Endothelial cell of umbilical vein (primary cell): Measurements from ENCODE around the gene MID2. TPM values are rescaled to one million over a fixed set of nuclear protein-coding genes. Genes with fewer than 3 reads are reported as not detected.

ENCODE experiments used
- BruUV-seq: library from RNA; stranded (reverse); fragments of 400-500 nt; replicated peaks from 2 replicates; lab custom pipeline; 2021; lab: Mats Ljungman, UMichigan
- CTCF ChIA-PET: fragments of 300-600, 350-600 bp; sonication (Branson Sonifier 250); formaldehyde crosslinking; loops from one replicate; lab custom pipeline; 2021; ENCODE audit warnings: antibody characterized with exemption, inconsistent platforms; lab: Charles Lee
- POLR2A ChIA-PET: fragments of 300-600, 350-600 bp; sonication (Branson Sonifier 250); formaldehyde crosslinking; loops from one replicate; lab custom pipeline; 2021; ENCODE audit warnings: antibody characterized with exemption, inconsistent platforms; lab: Charles Lee
- DNase-seq: peaks from one replicate; pipeline ENCODE4 v3.0.0-alpha.2; 2011; ENCODE audit warnings: low read depth, low spot score
- FAIRE-seq: peaks from 2 replicates; lab custom pipeline; 2011; peaks lifted over from hg19 to GRCh38; lab: Jason Lieb, UNC
- H2AFZ ChIP-seq: 2 replicates; pipeline ENCODE4 v1.6.0; 2012; ENCODE audit warnings: low read depth, low read length, control low read depth, inconsistent platforms
- H3K27ac ChIP-seq: 2 replicates; pipeline ENCODE4 v1.5.1; 2011; ENCODE audit warnings: low read depth, mild to moderate bottlenecking, control low read depth, low read length, moderate library complexity; ENCODE audit not compliant: insufficient read depth
- H3K27me3 ChIP-seq, 2 experiments: 2 replicates each; pipeline versions ENCODE4 v1.6.0 to v1.6.1; 2011; ENCODE audit warnings: low read length in 2 of 2, mixed read lengths in 1 of 2; ENCODE audit not compliant: control insufficient read depth in 2 of 2, insufficient read depth in 2 of 2
- H3K36me3 ChIP-seq, 2 experiments: 2 replicates in 1 of 2; 3 replicates in 1 of 2; pipeline ENCODE4 v1.5.1; 2011; ENCODE audit warnings: low read length in 2 of 2, mild to moderate bottlenecking in 1 of 2, moderate library complexity in 1 of 2; ENCODE audit not compliant: control insufficient read depth in 2 of 2, insufficient read depth in 2 of 2; ENCODE audit errors: extremely low read depth in 1 of 2
- H3K4me1 ChIP-seq: 3 replicates; pipeline ENCODE4 v1.5.1; 2011; ENCODE audit warnings: mild to moderate bottlenecking, low read length; ENCODE audit not compliant: control insufficient read depth, insufficient read depth; ENCODE audit errors: extremely low read depth
- H3K4me2 ChIP-seq: 2 replicates; pipeline ENCODE4 v1.6.1; 2011; ENCODE audit warnings: low read length, control low read depth, mixed read lengths; ENCODE audit not compliant: insufficient read depth
- H3K4me3 ChIP-seq, 3 experiments: fragments of 200-600 bp in 1 of 3; sonication (generic), shearing (Covaris generic) in 1 of 3; replicated peaks in 1 of 3; 2 replicates each; pipeline ENCODE4 v1.5.1; 2011 to 2016; ENCODE audit warnings: control low read depth in 3 of 3, low read length in 3 of 3, mild to moderate bottlenecking in 2 of 3, inconsistent platforms in 1 of 3, low read depth in 1 of 3, moderate library complexity in 1 of 3; ENCODE audit not compliant: insufficient read depth in 1 of 3
- H3K79me2 ChIP-seq: 2 replicates; pipeline ENCODE4 v1.6.0; 2012; ENCODE audit warnings: low read length, inconsistent platforms; ENCODE audit not compliant: control insufficient read depth, insufficient read depth
- H3K9ac ChIP-seq: replicated peaks from 2 replicates; pipeline ENCODE3; 2011; ENCODE audit warnings: low read length, control low read depth; ENCODE audit not compliant: insufficient read depth; ENCODE audit errors: extremely low read depth
- H3K9me1 ChIP-seq: replicated peaks from 3 replicates; pipeline ENCODE4 v1.6.0; 2011; ENCODE audit warnings: mild to moderate bottlenecking, low read length; ENCODE audit not compliant: control insufficient read depth, insufficient read depth; ENCODE audit errors: extremely low read depth
- H3K9me3 ChIP-seq: replicated peaks from 2 replicates; pipeline ENCODE4 v1.5.1; 2012; ENCODE audit warnings: low read length, inconsistent platforms; ENCODE audit not compliant: control insufficient read depth, insufficient read depth
- H4K20me1 ChIP-seq: replicated peaks from 2 replicates; pipeline ENCODE3; 2011; ENCODE audit warnings: mild to moderate bottlenecking, low read length; ENCODE audit not compliant: control insufficient read depth, insufficient read depth; ENCODE audit errors: extremely low read depth
- CTCF ChIP-seq, 2 donors: IDR thresholded peaks; 1 replicate in 1 of 2; 2 replicates in 1 of 2; pipeline ENCODE4 v1.5.1; 2011; ENCODE audit warnings: low read length in 2 of 2, mild to moderate bottlenecking in 2 of 2, moderate library complexity in 2 of 2, control low read depth in 1 of 2, inconsistent platforms in 1 of 2, low read depth in 1 of 2; ENCODE audit not compliant: insufficient read depth in 1 of 2; ENCODE audit errors: extremely low read depth in 1 of 2
- EZH2 ChIP-seq: IDR thresholded peaks from 2 replicates; pipeline ENCODE4 v1.6.1; 2012; ENCODE audit warnings: borderline replicate concordance, low read depth, mild to moderate bottlenecking, moderate library complexity, low read length, inconsistent platforms; ENCODE audit not compliant: severe bottlenecking
- FOS ChIP-seq: IDR thresholded peaks from 2 replicates; pipeline ENCODE4 v1.6.1; 2011; ENCODE audit warnings: mild to moderate bottlenecking, low read length, moderate library complexity, borderline replicate concordance; ENCODE audit not compliant: insufficient read depth
- GATA2 ChIP-seq: IDR thresholded peaks from 2 replicates; pipeline ENCODE4 v1.7.0; 2011; ENCODE audit warnings: low read depth, mild to moderate bottlenecking, moderate library complexity, mixed read lengths, low read length; ENCODE audit not compliant: insufficient read length, insufficient read depth
- JUN ChIP-seq: IDR thresholded peaks from 2 replicates; pipeline ENCODE4 v1.6.1; 2011; ENCODE audit warnings: borderline replicate concordance, low read depth; ENCODE audit not compliant: insufficient read length, insufficient read depth
- MYC ChIP-seq: IDR thresholded peaks from one replicate; pipeline ENCODE4 v1.6.1; 2011; ENCODE audit warnings: mild to moderate bottlenecking, low read depth, low read length
- POLR2A ChIP-seq: IDR thresholded peaks from 2 replicates; pipeline ENCODE4 v1.6.1; 2012; ENCODE audit warnings: low read depth, mild to moderate bottlenecking, control low read depth, low read length
- POLR2AphosphoS5 ChIP-seq: IDR thresholded peaks from 2 replicates; pipeline ENCODE4 v1.6.1; 2012; ENCODE audit warnings: low read depth, mild to moderate bottlenecking, control low read depth, low read length, moderate library complexity; ENCODE audit not compliant: insufficient read depth
- dilution Hi-C: fragments of 300-500 bp; cut with MboI; formaldehyde crosslinking; loops from one replicate; pipeline ENCODE4 v1.15.0; 2019; ENCODE audit warnings: low sequenced_read_pairs; ENCODE audit not compliant: extremely low pct_ligation_motif_present
- intact Hi-C: fragments of 100-400 bp; cut with micrococcal nuclease; formaldehyde crosslinking; loops from one replicate; pipeline ENCODE4 v1.10.0; 2022
- polyA plus RNA-seq, 4 experiments: library from polyadenylated mRNA; depleted of rRNA in 3 of 4; stranded (reverse) in 3 of 4; unstranded in 1 of 4; fragments of >200 nt; gene quantifications; 2 replicates each; pipeline versions ENCODE4 v1.2.1 to v1.2.3, GENCODE V29; 2011 to 2012; ENCODE audit warnings: missing spikeins in 1 of 4
- total RNA-seq: library from RNA; stranded (reverse); gene quantifications from 2 replicates; pipeline ENCODE4 v1.2.3, GENCODE V29; 2021
- TF ChIP-seq, protein P1 (sequence below): IDR thresholded peaks from 2 replicates; pipeline ENCODE4 v1.6.1; 2011; ENCODE audit not compliant: insufficient read depth, insufficient read length

MID2 gene
- total and polyA plus RNA-seq, 2 donors (not counting 3 experiments of a cell fraction or from before 2014, with no cell fraction given) = 16.4 to 25.3 TPM

- Histone ChIP-seq H3K27me3 (no peaks in the 10 kb centered on the region), H2AFZ (no peak overlapping the region), H3K4me1 (peaks cover 7% of the 10 kb centered on the region), H3K9me1 (no peaks in the 10 kb centered on the region), H3K9ac (no peak overlapping the region), H3K36me3 (no peaks in the 10 kb centered on the region), H4K20me1 (no peaks in the 10 kb centered on the region), H3K9me3 (no peaks in the 10 kb centered on the region), H3K4me3 (no peak overlapping the region), H3K4me2 (no peak overlapping the region), H3K27ac (no peak overlapping the region), H3K79me2 (no peaks in the 10 kb centered on the region)
- ChIA-PET CTCF (no interaction called here), POLR2A (no interaction called here)
- no peak for DNase-seq
- FAIRE-seq = no peak
- dilution Hi-C loops (no loop called here), intact Hi-C loops (no loop called here)
- TF ChIP-seq, protein P1, sequence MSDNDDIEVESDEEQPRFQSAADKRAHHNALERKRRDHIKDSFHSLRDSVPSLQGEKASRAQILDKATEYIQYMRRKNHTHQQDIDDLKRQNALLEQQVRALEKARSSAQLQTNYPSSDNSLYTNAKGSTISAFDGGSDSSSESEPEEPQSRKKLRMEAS = no peak
- no peak for TF ChIP-seq EZH2
- TF ChIP-seq FOS = no peak
- no peak for TF ChIP-seq MYC
- TF ChIP-seq JUN = no peak
- TF ChIP-seq POLR2AphosphoS5 = no peak
- TF ChIP-seq CTCF (IDR thresholded peaks at IDR 0.05; ENCODE audit: extremely low read depth in 1 of 2, insufficient read depth in 1 of 2, low read depth in 1 of 2, low read length in 2 of 2) = no peak
- no peak for TF ChIP-seq POLR2A
- no peak for TF ChIP-seq GATA2
- BruUV-seq = no TSS peak
Measured at GRCh38 chrX:107934262-107934661, 108.6 kb downstream of the MID2 start.
